ENCODE results near the gene PDE8B.

PDE8B gene

GRCh38 chr5:77255617-77256016 is 45.1 kb downstream of the PDE8B start:
- no peak for TF ChIP-seq CTCF (IDR thresholded peaks at IDR 0.05; ENCODE audit: control extremely low read depth, extremely low read depth, low read depth, missing control alignments)
- ChIA-PET POLR2A (no interaction called here), CTCF (no interaction called here)
- no peak for DNase-seq (ENCODE audit: extremely low spot score)

GRCh38 chr5:77256406-77256805 is 45.9 kb downstream of the PDE8B start:
- ChIA-PET CTCF (no interaction called here), POLR2A (no interaction called here)
- no peak for TF ChIP-seq CTCF (IDR thresholded peaks at IDR 0.05; ENCODE audit: control extremely low read depth, extremely low read depth, low read depth, missing control alignments)
- no peak for DNase-seq (ENCODE audit: extremely low spot score)

GRCh38 chr5:77258652-77259051 is 48.2 kb downstream of the PDE8B start:
- ChIA-PET CTCF (interaction anchor here (0.9 to 1.2 kb wide), 2 partner anchors 9 to 10 kb away, joined by 3 to 4 read pairs; no protein-coding TSS in a partner anchor), POLR2A (no interaction called here)
- TF ChIP-seq CTCF (IDR thresholded peaks at IDR 0.05; ENCODE audit: control extremely low read depth, extremely low read depth, low read depth, missing control alignments), result no peak
- no peak for DNase-seq (ENCODE audit: extremely low spot score)

- no peak for TF ChIP-seq CTCF (IDR thresholded peaks at IDR 0.05; ENCODE audit: control extremely low read depth, extremely low read depth, low read depth, missing control alignments)
- POLR2A ChIA-PET, result interaction anchor here (0.7 kb wide), 1 partner anchor 1900 kb away, joined by 10 read pairs; no protein-coding TSS in a partner anchor
- peak; percentile 20 for DNase-seq (ENCODE audit: extremely low spot score)
- CTCF ChIA-PET, result no interaction called here
Measured at GRCh38 chr5:77259476-77259875, 49.0 kb downstream of the PDE8B start.

- CTCF ChIA-PET, result no interaction called here
- no peak for TF ChIP-seq CTCF (IDR thresholded peaks at IDR 0.05; ENCODE audit: control extremely low read depth, extremely low read depth, low read depth, missing control alignments)
- POLR2A ChIA-PET, result no interaction called here
- DNase-seq (ENCODE audit: extremely low spot score), result no peak
Measured at GRCh38 chr5:77262697-77263096, 52.2 kb downstream of the PDE8B start.

GRCh38 chr5:77266291-77266690 is 55.8 kb downstream of the PDE8B start:
- no peak for TF ChIP-seq CTCF (IDR thresholded peaks at IDR 0.05; ENCODE audit: control extremely low read depth, extremely low read depth, low read depth, missing control alignments)
- POLR2A ChIA-PET, result no interaction called here
- CTCF ChIA-PET, result interaction anchor here (1.0 kb wide), 1 partner anchor 83 kb away, joined by 3 read pairs; no protein-coding TSS in a partner anchor
- DNase-seq (ENCODE audit: extremely low spot score), result no peak

GRCh38 chr5:77267496-77267895 is 57.0 kb downstream of the PDE8B start:
- no peak for DNase-seq (ENCODE audit: extremely low spot score)
- CTCF ChIA-PET, result interaction anchor here (1.8 kb wide), 1 partner anchor 19 kb away, joined by 4 read pairs; no protein-coding TSS in a partner anchor
- no peak for TF ChIP-seq CTCF (IDR thresholded peaks at IDR 0.05; ENCODE audit: control extremely low read depth, extremely low read depth, low read depth, missing control alignments)
- POLR2A ChIA-PET, result no interaction called here

All from GM10248 (cell line).